ENCODE data around the gene TGIF2. TPM values are rescaled to one million over a fixed set of nuclear protein-coding genes. Genes with fewer than 3 reads are reported as not detected.

Gene TGIF2
- total and polyA plus RNA-seq, 2 of the 8 experiments (the other 6 are each of a cell fraction or from before 2014, with no cell fraction given), result 49.7 to 76.7 TPM

- TF ChIP-seq RAD21 (IDR thresholded peaks at IDR 0.05 in 1 of 2, conservative IDR thresholded peaks at IDR 0.05 in 1 of 2; ENCODE audit: low read depth in 2 of 2, low read length in 2 of 2) (no peak), SIX5 (IDR thresholded peaks at IDR 0.05; ENCODE audit: low read depth, low read length) (no peak), FOSL1 (IDR thresholded peaks at IDR 0.05; ENCODE audit: insufficient read depth, low read depth, low read length) (no peak), TAF1 (IDR thresholded peaks at IDR 0.05; ENCODE audit: low read depth, low read length) (no peak), CBX8 (IDR thresholded peaks at IDR 0.05; ENCODE audit: borderline replicate concordance, low read depth, low read length) (no peak)
These were observed 30.7 kb upstream of the TGIF2 start (continued) for GRCh38 chr20:36542516-36543183.
